ENCODE data around the gene C1QL3. TPM values are rescaled to one million over a fixed set of nuclear protein-coding genes. Genes with fewer than 3 reads are reported as not detected.

Gene C1QL3
- polyA plus RNA-seq, 1 donor from 2014 or later, result 0.57 TPM

DNA sequence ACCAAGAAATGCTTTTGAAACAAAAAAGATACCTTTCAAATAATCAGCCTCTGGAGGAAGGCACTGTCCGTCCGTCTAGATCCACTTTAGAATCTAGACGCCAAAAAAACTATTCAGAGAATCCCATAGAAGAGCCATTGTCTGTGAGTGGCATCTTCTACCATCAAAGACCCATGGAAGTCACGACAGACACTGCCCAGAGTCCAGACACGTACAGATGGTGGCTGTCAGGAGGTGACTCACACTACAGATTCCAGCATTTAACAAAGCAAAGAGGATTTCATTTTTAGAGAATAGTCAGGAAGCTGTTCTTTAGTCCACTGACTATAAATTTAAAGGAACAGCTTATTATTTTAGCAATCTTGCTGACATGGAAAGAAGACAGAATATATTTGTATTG lies 11.7 kb downstream of the C1QL3 start:
- Histone ChIP-seq H3K79me2 (replicated peaks; ENCODE audit: insufficient read depth, low read length) (no peaks in the 10 kb centered on the region), H3K27ac (ENCODE audit: low read length) (no peak overlapping the region), H3K9me3 (ENCODE audit: low read length) (no peaks in the 10 kb centered on the region), H3K9me2 (ENCODE audit: insufficient read depth, low read length) (no peaks in the 10 kb centered on the region), H4K20me1 (ENCODE audit: insufficient read depth) (no peaks in the 10 kb centered on the region), H3K4me3 (ENCODE audit: low read length) (no peak overlapping the region), H3K4me2 (ENCODE audit: low read length) (no peak overlapping the region), H3F3A (ENCODE audit: insufficient read depth, low read length, poor library complexity, severe bottlenecking) (no peaks in the 10 kb centered on the region), H3K36me3 (ENCODE audit: insufficient read depth, low read length) (no peaks in the 10 kb centered on the region), H3K9ac (ENCODE audit: low read length) (no peak overlapping the region), H2AFZ (ENCODE audit: low read depth, low read length) (no peak overlapping the region), H3K27me3 (ENCODE audit: insufficient read depth, low read depth, low read length) (no peaks in the 10 kb centered on the region)
- no peak for TF ChIP-seq EP300 (conservative IDR thresholded peaks at IDR 0.05; ENCODE audit: poor library complexity, severe bottlenecking)
- no peak for TF ChIP-seq MXI1 (conservative IDR thresholded peaks at IDR 0.05; ENCODE audit: poor library complexity, severe bottlenecking)
- TF ChIP-seq SMC3 (conservative IDR thresholded peaks at IDR 0.05; ENCODE audit: poor library complexity), result no peak
- no peak for TF ChIP-seq RAD21 (conservative IDR thresholded peaks at IDR 0.05)
- no peak for TF ChIP-seq TAF1 (IDR thresholded peaks at IDR 0.05; ENCODE audit: low read depth)

DNA sequence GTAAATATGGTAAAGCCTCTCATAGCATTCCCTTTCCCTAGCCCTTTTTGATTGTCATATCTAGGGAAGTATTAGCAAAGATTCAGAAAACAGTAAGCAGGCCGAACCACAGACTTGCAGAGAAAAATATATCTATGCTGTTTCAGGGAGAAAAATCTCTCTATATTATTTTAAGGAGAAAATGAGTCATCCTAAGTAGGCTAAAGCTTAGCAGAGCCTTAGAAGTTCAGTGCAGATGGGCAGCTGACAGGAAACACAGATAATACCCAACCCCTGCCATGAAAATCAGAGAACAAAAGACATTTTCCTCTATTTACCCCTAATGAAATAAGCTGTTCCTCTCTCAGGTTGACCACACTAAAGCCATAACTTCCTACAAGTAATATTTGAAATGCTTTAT lies 16.5 kb downstream of the C1QL3 start:
- no peaks in the 10 kb centered on the region for H3K79me2 ChIP-seq (replicated peaks; ENCODE audit: insufficient read depth, low read length)
- H3K27ac ChIP-seq (ENCODE audit: low read length), result no peak overlapping the region
- H3K4me2 ChIP-seq (ENCODE audit: low read length), result no peak overlapping the region
- H3K9ac ChIP-seq (ENCODE audit: low read length), result no peak overlapping the region
- H3K4me3 ChIP-seq (ENCODE audit: low read length), result no peak overlapping the region
- no peaks in the 10 kb centered on the region for H3K9me3 ChIP-seq (ENCODE audit: low read length)
- H3K27me3 ChIP-seq (ENCODE audit: insufficient read depth, low read depth, low read length), result no peaks in the 10 kb centered on the region
- H4K20me1 ChIP-seq (ENCODE audit: insufficient read depth), result no peaks in the 10 kb centered on the region
- H3K36me3 ChIP-seq (ENCODE audit: insufficient read depth, low read length), result no peaks in the 10 kb centered on the region
- H2AFZ ChIP-seq (ENCODE audit: low read depth, low read length), result no peak overlapping the region
- H3F3A ChIP-seq (ENCODE audit: insufficient read depth, low read length, poor library complexity, severe bottlenecking), result no peaks in the 10 kb centered on the region
- H3K9me2 ChIP-seq (ENCODE audit: insufficient read depth, low read length), result no peaks in the 10 kb centered on the region
- TF ChIP-seq EZH2 (IDR thresholded peaks at IDR 0.05; ENCODE audit: borderline replicate concordance, insufficient read depth, low read length, poor library complexity, severe bottlenecking), result no peak
- TF ChIP-seq TAF1 (IDR thresholded peaks at IDR 0.05; ENCODE audit: low read depth), result no peak
- no peak for TF ChIP-seq MXI1 (conservative IDR thresholded peaks at IDR 0.05; ENCODE audit: poor library complexity, severe bottlenecking)
- TF ChIP-seq, protein P1, sequence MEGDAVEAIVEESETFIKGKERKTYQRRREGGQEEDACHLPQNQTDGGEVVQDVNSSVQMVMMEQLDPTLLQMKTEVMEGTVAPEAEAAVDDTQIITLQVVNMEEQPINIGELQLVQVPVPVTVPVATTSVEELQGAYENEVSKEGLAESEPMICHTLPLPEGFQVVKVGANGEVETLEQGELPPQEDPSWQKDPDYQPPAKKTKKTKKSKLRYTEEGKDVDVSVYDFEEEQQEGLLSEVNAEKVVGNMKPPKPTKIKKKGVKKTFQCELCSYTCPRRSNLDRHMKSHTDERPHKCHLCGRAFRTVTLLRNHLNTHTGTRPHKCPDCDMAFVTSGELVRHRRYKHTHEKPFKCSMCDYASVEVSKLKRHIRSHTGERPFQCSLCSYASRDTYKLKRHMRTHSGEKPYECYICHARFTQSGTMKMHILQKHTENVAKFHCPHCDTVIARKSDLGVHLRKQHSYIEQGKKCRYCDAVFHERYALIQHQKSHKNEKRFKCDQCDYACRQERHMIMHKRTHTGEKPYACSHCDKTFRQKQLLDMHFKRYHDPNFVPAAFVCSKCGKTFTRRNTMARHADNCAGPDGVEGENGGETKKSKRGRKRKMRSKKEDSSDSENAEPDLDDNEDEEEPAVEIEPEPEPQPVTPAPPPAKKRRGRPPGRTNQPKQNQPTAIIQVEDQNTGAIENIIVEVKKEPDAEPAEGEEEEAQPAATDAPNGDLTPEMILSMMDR (IDR thresholded peaks at IDR 0.05; ENCODE audit: poor library complexity, severe bottlenecking), result no peak
- TF ChIP-seq SMC3 (conservative IDR thresholded peaks at IDR 0.05; ENCODE audit: poor library complexity), result no peak
- no peak for TF ChIP-seq RAD21 (conservative IDR thresholded peaks at IDR 0.05)
- no peak for TF ChIP-seq EP300 (conservative IDR thresholded peaks at IDR 0.05; ENCODE audit: poor library complexity, severe bottlenecking)
- TF ChIP-seq POLR2AphosphoS5 (IDR thresholded peaks at IDR 0.05), result no peak
- TF ChIP-seq, protein P2, sequence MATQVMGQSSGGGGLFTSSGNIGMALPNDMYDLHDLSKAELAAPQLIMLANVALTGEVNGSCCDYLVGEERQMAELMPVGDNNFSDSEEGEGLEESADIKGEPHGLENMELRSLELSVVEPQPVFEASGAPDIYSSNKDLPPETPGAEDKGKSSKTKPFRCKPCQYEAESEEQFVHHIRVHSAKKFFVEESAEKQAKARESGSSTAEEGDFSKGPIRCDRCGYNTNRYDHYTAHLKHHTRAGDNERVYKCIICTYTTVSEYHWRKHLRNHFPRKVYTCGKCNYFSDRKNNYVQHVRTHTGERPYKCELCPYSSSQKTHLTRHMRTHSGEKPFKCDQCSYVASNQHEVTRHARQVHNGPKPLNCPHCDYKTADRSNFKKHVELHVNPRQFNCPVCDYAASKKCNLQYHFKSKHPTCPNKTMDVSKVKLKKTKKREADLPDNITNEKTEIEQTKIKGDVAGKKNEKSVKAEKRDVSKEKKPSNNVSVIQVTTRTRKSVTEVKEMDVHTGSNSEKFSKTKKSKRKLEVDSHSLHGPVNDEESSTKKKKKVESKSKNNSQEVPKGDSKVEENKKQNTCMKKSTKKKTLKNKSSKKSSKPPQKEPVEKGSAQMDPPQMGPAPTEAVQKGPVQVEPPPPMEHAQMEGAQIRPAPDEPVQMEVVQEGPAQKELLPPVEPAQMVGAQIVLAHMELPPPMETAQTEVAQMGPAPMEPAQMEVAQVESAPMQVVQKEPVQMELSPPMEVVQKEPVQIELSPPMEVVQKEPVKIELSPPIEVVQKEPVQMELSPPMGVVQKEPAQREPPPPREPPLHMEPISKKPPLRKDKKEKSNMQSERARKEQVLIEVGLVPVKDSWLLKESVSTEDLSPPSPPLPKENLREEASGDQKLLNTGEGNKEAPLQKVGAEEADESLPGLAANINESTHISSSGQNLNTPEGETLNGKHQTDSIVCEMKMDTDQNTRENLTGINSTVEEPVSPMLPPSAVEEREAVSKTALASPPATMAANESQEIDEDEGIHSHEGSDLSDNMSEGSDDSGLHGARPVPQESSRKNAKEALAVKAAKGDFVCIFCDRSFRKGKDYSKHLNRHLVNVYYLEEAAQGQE (IDR thresholded peaks at IDR 0.05; ENCODE audit: borderline replicate concordance), result no peak

All from neural cell (in vitro differentiated cells).